IPS DF 19.7 (cell line): ENCODE results near the gene ZNF777.

Experiments used
- DNase-seq: peaks from one replicate; pipeline ENCODE4 v3.0.0-alpha.2; 2013; ENCODE audit warnings: low read depth, low spot score

ZNF777 gene

DNA sequence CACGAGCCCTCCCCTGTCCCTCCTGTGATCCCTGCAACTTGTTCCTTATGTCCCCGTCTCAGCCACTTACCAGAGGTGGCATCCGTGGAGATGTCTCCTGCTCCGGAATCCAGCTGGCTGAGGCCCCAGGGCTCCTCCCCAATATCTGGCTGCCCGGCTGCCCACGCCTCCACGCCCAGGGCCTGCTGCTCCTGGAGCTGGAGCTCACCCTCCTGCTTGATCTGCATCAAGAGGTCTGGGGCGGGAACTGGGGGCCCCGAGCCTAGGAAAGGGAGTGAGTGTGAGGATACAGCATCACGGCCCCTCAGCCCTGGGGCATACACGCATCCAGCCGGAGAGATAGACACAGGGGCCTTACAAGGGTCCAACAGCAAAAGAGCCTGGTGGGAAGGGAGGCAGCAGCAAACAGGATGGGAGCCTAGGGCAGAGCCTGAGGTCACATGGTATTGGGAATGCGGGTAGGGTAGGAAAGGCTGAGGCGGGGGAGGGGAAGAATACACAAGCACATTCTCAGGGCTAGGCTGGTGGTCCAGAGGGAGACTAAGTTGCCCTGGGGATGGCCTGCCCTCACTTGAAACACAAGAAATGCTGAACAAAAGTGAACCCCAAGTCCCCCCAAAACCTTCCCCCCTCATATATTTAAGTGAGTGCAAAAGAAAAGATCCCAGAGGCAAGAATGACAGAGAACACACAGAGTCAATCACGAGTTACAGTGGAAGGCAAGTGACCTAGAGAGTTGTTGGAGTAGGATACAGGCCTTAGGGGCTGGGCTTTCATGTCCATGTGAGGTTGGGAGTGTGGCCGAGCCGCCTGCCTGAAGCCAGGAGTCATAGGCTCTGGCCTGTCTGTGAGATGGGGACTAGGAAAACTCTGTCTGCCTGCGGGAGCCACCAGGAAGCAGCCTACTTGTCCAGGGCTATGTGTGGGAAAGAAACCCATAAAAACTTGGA, 16.9 kb upstream of the ZNF777 start:
- DNase-seq: peak; percentile 56

DNA sequence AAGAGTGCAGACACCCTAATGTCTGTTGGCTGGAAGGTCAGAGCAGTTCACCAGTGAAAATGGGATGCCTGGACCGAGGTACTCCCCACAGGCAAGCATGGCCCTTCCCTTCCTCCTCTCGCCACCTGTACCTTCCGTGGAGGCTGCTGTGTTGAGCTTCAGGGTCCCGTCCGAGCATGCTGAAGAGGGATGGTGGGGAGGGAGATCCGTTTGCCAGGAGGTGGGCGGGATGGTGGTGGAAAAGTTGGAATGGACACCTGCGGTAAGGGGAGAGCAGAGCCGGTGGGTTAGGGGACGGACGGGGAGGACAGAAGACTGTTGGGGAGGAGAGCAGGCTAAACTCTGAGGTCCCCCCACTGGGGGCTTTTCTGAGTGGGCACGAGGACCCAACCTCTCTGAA, 15.9 kb upstream of the ZNF777 start:
- DNase-seq: no peak

DNA sequence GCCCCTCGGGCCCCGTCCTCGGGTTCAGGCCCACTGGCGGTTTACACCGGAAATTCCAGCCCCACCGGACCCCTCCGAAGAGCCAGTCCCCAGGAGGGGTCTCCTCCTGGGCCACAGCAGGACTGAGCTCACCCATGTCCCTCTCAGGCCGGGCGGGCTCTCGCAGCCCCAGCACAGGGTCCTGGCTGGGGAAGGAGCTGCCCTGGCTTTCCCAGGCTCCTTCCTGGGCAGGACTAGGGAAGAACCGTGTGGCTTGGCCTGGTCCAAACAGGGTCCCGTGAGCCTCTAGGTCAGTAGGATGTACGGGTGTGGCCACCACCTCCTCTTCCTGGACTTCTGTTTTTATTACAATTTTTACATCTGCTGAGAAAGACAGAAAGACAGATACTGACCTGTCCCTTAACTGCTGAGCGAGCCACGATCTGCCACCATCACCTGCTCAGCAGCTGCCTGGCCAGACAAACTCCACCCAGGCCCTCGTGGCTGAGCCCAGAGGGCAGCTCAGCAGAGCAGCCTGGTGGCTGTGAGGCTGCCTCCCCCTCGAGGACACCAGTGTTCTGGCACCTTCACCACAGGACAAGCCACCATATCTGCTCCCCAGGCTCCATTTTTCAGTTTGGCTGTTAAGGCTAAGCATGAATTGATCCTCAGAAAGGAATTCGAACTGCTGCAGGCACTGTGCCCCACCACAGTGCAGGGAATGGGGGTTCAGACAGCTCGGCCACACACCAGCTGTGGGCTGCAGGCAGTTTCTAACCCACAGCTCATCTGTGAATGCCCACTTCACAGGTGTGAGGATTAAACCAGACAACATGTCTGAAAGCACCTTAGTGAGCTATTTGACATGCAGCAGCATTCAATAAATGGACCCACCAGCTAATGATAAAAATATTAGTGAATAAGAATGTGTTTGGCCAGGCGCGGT, 14.5 kb upstream of the ZNF777 start:
- no peak for DNase-seq

DNA sequence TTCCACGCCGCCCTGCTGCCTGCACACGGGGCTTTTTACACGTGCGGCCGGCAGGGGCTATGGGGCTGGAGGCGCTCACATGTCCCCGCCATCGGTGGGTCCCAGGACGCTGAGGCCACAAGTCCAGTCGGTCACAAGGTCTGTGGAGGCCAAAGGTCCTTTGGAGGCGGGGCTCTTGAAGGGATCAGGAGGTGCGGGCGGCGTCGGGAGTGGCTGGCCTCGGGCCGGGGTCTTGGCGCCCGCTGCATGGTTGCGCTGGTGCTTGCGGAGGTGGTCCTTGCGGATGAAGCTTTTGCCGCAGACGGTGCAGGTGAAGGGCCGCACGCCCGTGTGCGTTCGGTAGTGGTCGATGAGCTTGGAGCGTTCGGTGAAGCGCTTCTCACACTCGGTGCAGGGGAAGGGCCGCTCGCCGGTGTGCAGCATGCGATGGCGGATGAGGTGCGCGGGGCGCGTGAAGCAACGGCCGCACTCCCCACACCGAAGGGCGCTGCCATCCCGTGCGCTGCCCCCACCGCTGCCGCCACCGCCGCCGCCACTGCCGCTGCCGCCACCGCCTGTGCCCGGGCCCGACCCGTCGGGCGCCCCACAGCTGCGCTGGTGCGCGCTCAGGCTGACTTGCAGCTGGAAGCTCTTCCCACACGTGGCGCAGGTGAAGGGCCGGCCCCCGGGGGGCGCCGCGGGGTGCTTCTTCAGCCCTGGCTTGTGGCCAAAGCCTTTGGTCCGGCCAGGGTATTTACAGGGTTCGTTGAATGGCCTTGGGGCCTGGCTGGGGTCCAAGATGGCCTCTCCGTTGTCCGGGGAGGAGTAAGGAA, 13.7 kb upstream of the ZNF777 start:
- no peak for DNase-seq

DNA sequence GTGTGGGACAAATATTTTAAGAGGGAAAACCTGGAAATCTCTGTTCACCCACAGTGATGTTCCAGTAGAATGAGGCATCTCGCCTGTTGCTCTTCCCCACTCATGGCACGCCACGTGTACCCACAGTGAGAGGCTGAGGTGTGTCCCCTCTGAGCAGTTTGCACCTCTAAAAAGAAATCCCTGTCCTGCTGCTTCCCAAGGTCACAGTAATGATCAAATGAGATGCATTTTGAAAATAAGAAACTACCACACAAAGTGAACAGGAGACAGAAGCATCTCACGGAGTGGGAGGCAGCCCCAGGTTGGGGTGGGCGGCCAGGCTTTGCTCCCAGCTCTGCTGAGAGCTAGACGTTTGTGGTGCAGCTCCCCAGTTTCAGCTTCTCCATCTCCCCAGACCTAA, 12.4 kb upstream of the ZNF777 start:
- no peak for DNase-seq

DNA sequence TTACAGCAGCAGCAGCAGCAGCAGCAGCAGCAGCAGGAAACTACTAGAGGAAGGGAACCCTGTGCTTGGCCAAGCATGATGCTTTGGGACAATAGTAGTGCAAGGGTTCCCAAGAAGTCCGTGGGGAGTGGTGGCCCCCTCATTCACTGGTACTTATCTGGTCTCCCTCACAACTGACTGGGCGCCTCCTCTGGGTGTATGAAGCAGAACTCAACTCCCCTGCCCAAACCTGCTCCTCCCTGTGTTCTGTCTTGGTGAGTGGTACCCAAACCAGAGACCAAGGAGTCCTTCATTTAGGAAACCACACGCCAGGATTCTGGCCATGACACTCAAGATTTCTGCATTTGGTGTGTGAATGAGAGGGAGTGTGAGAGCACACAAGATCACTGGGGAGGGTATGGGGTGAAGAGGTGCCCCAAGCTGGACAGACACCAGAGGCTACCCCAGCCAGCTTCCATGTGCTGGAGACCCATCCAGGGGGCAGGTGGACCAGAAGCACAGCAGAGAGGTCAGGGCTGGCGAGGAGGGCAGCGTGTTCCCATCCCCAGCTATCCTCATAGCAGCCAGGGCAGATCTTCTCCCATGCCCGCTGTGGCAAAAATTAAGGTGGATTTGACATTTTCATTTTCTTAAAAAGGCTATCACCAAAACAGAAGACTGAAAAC, 10.6 kb upstream of the ZNF777 start:
- no peak for DNase-seq

DNA sequence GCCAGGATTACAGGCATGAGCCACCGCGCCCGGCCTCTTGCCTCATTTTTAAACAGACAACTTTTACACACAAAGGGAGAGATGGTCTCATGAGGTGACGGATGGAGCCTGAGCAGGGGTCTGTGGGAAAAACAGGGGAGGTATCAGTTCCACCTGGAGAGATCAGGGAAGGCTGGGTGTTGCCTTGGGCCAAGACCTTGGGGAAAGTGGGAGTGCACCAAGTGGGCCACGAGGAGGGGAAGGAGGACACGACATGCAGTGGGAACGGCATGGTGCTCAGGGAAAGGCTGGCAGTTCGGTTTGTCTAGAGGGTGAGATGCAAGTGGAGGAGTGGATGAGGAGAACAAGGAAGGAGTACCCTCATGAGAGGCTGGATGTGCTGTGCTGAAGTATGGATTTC, 8.9 kb upstream of the ZNF777 start:
- DNase-seq: no peak

DNA sequence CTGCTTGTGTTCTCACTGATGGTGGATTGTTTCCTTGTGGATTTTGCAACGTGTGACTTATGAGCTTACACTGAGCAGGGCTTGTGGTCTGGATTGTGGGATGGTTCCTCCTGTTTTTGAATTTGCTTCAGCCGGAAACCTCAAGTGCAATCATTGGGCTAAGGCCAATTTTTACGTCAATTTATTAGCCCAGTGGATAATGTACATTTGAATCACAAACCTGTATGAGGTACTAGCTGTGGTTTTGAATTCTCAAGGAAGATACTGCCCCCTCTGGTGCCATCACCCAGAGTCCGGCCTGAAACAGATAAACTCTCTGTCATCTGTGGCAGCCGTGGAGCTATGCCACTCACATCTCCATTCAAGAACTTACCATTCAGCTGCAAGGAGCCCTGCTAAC, 7.3 kb upstream of the ZNF777 start:
- no peak for DNase-seq

DNA sequence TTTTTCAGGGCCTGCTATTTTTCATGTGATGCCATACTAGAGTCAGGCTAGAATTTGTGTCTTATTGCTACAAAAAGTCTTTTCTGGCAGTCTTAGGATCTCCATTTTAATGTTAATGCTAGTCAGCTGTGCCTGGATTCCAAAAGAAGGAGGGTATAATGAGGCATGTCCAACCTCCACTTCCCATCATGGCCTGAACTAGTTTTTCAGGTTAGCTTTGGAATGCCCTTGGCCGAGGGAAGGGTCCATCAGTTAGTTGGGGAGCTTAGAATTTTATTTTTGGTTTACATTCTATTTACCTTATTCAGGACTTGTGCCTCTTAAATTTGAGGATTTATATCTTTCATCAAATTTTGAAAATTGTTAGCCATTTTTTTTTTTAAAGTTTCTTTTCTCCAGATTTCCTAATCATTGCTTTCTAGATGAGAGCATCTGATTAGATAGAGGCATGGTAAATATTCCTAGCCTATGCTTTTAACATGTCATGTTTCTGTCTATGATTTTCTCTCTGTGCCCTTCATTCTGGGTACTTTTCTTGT, 6.5 kb upstream of the ZNF777 start:
- no peak for DNase-seq

DNA sequence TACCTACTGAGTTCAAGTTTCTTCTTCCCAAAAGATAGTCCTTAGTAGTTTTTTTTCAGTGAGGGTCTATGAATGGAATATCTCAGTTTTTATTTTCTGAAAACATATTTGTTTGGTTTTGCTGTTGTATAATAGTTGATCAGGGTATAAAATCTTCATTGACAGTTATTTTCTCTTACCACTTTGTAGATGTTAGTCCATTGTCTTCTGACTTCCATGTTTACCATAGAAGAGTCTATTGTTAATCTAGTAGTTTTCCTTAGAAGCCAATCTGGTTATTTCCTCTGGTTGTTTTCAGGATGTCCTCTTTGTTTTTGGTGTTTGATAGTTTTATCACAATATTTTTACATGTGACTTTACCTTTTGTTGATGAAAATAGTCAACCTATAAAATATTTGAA, 5.5 kb upstream of the ZNF777 start:
- no peak for DNase-seq

DNA sequence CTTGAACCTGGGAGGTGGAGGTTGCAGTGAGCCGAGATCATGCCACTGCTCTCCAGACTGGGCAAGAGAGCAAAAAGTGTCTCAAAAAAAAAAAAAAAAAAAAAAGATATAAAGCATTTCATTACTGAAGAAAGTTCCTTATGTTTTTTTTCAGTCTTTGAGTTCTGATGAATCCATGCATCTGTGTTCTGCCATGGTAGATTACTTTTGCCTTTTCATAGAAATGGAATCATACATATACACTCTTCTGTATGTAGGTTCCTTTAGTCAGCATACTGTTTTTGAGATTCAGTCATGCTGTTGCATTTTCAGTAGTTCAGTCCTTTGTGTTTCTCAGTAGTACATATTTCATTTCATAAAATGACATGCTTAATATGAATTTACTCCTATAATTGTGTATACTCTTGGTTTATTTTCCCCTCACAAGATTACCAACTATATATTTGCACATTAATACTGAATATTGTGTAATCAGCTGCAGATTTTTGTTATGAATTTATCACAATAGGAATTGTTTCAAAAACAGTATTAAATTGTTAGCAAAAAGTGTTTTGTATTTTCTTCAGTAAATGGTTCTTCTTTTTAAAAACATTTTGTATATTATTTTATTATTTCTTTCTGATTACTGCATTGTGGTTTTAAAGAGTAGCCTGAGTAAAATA, 2.8 kb upstream of the ZNF777 start:
- no peak for DNase-seq

DNA sequence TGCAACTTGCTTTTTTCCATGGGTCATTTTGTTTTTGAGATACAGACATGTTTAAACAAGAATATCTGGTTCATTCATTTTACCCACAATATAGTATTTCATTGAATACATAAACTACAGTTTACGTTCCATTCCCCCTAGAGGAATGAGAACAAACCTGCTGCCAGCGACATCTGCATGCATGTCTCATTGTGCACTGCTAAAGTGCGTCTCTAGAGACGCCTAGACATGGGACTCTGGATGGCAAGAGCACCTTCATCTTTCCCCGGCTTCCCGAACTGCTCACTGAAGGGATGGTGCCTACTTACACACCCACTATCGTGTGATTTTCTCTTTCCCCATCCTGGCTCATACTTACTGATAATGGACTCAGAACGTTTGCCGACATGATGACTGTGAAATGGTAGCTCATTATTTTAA, 1.2 kb upstream of the ZNF777 start:
- DNase-seq: no peak

DNA sequence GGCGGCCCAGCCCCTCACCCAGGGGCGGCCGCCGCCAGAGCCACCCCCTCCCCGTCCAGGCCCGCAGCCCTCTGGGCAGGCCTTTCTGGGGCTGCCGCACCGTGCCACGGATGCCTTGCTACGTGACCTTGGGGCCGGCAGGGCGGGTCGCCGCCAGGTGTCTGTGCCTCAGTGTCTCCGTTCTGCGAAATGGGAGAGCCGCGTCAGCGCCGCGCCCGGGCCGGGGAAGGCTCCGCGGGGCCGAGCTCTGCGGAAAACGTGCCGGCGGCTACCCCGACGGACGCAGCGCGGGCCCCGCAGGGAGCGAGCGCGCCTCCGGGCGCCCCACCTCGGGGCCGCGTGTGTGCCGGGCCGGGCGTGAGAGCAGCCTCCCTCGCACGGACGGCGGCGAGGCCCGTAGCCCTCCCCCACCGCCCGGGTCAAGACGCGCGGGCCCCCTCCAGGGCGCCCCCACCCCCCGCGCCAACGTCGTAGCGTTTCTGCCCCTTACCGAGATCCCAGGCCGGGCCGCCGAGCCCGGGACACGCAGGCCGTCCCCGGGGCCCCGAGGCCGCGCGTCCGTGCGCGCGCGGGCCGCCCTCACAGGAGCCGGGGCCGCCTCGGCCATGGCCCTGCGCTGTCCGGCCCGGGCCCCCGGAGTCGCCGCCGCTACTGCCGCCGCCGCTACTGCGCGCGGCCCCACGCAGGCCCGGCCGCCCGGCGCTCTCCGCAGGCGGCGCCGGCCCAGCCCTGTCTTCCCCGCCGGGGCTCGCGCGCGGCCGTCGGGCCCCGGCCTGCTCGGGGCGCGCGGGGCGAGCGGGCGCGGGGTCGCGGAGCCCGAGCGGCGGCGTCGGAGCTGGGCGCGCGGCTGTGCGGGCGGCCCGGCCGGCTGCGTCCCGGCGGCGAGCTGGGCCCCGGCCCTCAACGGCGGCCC, 1.1 kb downstream of the ZNF777 start:
- DNase-seq: no peak

DNA sequence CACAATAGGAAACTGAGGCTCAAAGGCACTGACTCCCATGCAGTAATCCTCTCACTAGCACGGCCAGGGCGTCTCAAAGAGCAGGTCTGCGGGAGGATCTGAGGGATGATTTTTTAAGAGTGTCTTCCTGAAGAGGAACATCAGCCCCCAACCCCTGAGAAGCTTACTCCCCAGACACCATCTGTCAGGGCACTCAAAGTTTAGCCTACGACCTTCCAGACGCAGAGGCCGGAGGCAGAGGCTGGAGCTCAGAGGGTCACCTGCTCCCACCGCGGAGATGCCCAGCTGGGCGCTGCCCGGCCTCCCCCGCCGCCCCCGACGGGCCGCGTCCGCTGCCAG, 1.7 kb downstream of the ZNF777 start:
- DNase-seq: no peak

DNA sequence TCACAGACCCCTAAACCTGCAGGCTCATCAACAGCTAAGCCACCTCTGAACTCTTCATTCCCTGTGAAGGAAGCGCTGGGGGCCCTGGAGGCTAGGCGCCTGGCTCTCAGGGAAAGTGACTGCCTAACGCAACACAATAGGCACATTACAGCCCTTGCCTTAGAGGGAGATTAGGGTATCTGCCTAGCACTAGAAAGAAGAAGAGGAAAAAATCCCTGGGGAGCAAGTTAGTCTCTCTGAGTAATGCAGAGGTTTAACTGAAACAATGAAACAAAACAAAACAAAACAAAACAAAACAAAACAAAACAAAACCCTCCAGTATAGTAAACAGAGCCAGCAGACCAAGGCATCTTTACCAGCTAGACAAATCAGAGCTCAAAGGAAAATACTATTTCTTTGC, 2.6 kb downstream of the ZNF777 start:
- no peak for DNase-seq

DNA sequence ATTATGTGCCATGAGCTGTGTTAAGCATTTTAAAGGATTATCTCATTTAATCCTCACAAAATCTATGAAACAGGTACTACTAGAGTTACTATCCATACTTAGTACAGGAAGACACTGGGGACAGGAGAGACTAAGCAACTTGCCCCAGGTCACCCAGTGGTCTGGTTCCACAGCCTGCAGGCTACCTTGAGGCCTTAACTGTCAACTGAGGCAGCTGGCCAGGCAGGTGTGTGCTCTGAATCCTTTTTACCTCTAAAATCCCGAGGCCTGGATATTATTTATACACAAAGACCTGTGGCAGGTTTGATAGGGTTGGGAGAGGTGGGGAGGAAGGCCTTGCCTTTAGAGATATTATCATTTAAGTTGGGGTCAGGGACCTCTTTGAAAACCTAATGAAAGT, 3.1 kb downstream of the ZNF777 start:
- DNase-seq: no peak

DNA sequence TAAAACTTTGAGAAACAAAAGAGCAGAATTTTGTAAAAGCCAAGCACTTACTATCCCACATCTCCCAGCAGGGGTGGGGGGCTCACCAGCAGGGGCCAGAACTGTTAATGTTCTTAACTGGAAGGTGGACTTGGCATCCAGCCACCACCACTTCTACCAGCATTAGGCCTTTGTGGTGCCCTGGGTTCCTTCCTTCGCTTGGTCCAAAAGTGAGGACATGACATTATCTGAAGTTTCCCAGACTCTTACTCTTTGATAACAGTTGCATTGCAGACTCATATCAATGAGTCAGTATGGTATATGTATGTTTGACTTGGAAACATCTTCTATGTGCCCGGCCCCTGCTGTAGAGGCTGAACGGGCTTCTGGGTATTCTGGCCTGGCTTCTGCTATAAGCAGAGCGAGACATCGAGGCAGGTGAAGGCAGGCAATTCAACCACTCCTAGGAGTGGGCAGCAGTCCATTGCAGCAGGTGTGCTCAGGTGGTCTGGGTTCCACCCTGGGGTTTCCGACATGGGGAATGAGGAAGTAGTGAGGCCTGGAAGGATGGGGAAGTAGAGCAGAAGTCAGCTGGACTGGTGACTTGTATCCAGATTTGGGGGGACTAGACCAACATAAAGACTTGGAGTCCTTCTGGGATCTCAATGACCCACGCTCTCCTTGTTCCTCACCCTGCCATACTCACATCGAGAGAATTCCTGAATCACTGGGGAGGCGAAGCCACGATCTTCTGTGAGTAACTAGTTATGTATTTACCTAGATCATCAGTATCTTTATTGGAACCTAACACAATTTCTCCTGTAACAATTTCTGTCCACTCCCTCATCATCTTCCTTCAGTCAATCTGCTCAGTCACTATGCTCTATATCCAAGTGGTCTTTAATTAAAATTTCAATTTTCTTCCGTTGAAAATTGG, 4.1 kb downstream of the ZNF777 start:
- DNase-seq: no peak

DNA sequence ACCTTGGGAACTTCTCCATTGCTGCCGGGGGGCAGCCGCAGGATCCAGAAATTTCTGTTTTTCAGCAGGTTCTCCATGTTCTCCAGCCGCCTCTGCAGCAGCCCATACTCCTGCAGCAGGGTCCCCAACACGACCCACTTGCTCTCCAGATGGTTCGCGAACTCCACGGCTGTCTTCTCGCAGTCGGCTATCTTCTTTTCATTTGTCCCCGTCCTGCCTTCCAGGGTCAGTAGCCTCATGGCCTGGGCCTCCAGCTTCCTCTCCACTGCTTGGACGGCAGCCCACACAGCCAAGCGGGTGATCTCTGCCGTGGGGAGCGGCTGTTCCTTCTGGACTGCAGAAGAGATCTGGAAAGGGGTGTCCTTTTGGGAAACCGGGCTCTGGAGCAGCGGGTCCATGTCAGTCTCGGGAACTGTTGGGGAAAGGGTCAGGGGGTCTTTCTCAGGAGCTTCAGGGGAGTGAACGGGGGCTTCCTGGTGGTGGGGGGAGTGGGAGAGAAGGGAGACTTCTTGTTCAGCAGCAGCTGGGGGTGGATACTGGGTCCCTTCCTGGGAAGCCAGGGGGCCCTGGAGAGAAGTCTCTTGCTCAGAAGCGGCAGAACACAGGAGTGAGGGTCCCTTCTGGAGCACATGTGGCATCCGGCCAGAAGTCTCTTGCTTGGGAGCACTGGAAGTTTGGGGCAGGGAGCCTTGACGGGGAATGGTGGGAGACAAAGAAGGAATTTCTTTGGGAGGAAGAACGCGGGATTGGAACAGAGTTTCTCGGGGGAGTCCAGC, 5.5 kb downstream of the ZNF777 start:
- DNase-seq: no peak
